GDM1 (cell line): ENCODE results near the gene CHCHD10.
"Not testable (repeated sequence)": the region's sequence is repeated elsewhere in the genome, so short reads cannot be mapped to it uniquely, and the experiment has no call there.

Source experiments
- DNase-seq: peaks from one replicate; lab custom pipeline; 2025; lab: John Stamatoyannopoulos, UW

The CHCHD10 gene

GRCh38 chr22:23750367-23750713, 17.4 kb downstream of the CHCHD10 start:
- DNase-seq: no peak

GRCh38 chr22:23749841-23750301, 17.9 kb downstream of the CHCHD10 start:
- DNase-seq: peak; percentile 41

DNA sequence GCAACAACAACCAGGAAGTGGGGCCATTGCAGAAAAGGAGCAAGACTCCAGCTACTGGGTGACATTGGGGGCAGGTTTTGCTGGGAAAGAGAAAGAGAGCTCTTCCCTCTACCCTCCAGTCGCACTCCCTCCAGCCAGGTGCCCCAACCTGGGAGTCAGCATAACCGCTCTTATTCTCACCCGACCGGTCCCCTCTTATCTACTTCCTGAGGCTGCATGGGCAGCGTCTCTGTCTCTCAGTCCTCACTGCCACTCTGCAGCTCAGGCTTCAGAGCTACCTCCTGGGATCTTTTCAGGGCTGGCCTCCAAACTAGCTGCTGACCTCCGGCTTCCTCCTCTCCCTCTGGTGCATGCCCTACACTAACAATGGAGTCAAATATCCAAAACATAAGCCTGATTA, 22.0 kb downstream of the CHCHD10 start:
- no peak for DNase-seq

DNA sequence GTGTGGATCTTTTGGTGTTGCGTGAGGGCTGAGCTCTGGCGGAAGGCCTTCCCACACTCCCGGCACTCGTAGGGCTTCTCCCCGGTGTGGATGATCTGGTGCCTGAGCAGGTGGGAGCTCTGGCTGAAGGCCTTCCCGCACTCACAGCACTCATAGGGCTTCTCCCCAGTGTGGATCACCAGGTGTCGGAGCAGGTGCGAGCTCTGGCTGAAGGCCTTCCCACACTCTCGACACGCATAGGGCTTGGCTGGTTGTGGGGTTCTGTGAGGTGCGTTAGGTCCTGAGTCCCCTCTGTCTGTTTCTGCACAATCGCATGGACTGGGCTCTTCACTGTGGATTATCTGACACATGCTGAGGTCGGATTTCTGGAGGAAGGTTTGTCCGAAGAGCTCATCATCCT, 23.3 kb downstream of the CHCHD10 start:
- DNase-seq: no peak

DNA sequence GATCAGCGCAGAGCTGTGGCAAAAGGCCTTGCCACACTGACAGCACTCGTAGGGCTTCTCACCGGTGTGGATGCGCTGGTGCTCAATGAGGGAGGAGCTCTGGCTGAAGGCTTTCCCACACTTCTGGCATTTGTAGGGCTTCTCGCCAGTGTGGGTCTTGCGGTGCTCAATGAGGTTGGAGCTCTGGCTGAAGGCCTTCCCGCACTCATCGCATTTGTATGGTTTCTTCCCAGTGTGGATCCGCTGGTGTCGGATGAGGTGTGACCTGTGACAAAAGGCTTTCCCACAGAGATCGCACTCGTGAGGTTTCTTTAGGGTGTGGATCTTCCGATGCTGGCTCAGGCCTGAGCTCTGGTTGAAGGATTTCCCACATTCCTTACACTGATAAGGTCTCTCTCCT, 23.8 kb downstream of the CHCHD10 start:
- DNase-seq: no peak

DNA sequence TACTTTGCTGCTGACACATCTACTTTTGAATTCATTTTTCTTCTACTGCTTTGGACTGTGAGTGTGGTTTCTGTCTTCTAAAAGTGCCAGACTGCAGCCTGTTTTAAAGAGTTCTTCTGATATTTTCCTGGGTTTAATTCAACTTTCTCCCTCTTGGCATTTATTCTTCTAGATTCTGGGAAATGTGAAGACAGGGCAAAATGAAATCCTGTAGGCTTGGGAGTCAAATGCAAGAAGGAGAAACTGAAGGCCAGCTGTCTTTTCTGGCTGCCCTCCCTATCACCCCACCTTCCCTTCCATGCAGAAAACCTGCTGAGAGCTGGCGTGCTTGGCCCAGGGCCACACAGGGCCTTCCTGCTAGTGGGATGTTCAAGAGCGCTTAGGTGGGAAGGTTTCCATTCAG, 24.5 kb downstream of the CHCHD10 start:
- DNase-seq: no peak

GRCh38 chr22:23742505-23743264, 25.1 kb downstream of the CHCHD10 start:
- DNase-seq: no peak

DNA sequence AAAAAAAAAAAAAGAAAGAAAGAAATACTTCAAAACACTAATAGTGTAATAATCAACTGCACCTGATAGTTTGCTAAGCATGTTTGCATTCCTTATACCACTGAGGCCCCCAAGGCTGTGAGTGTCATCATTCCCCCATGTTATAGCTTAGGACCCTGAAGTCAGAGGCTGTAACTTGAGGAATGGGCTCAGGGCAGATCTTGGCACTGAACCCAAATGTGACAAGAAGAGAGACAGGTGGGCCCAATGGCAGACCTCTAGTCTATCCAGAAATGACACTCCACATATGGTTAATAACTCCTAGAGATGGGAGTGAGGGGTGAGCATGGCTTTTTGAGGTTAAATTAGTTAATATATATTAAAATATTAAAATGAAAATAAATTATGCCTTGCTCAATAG, 30.1 kb downstream of the CHCHD10 start:
- DNase-seq: no peak

- DNase-seq: not testable (repeated sequence)
Observed at GRCh38 chr22:23728108-23728507, 39.7 kb downstream of the CHCHD10 start.

GRCh38 chr22:23722724-23723123, 45.0 kb downstream of the CHCHD10 start:
- DNase-seq: no peak

DNA sequence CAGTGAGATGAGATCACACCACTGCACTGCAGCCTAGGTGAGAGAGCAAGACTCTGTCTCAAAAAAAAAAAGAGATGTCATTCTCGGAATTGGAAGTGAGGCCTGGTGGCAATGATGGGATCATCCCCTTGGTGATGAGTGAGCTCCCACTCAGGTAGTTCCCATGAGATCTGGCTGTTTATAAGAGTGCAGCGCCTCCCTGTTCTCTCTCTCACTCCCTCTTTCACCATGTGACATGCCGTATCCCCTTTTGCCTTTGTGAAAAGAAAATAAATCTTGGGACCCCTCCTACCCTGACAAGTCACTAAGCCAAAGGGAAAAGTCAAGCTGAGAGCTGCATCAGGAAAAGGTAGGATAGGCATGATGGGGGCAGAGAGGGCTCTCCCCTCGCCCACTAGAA, 45.6 kb downstream of the CHCHD10 start:
- no peak for DNase-seq

DNA sequence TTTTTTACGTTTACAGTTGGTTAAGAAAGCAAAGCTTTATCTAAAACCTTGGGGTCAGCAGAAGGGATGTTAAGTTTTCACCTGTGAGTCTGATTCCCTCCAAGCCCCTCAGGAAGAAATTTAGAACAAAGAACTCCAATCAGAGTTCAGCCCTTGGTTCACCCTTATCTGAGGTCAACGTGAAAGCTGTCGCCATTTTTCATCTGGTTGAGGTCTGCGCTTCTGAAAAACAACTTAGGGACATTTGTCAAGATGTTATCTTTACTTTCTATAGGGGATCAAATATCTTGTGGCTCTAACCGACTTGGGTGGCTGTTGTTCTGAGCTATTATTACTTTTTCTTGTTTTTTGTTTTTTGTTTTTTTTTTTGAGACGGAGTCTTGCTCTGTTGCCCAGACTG, 46.9 kb downstream of the CHCHD10 start:
- DNase-seq: no peak

- DNase-seq: no peak
Observed at GRCh38 chr22:23718371-23719165, 49.2 kb downstream of the CHCHD10 start.

GRCh38 chr22:23716811-23717801, 50.7 kb downstream of the CHCHD10 start:
- DNase-seq: peak; percentile 85
